BE2C (cell line): Measurements from ENCODE around the gene WDR70. TPM values are rescaled to one million over a fixed set of nuclear protein-coding genes. Genes with fewer than 3 reads are reported as not detected.
"Not testable (repeated sequence)": the region's sequence is repeated elsewhere in the genome, so short reads cannot be mapped to it uniquely, and the experiment has no call there.

Experiments used
- DNase-seq: peaks from one replicate; pipeline ENCODE4 v3.0.0-alpha.2; 2020
- H3K27me3 ChIP-seq: fragments of 250-450 bp; sonication (Bioruptor Pico); 2 replicates; pipeline ENCODE4 v1.5.1; 2020; ENCODE audit warnings: mild to moderate bottlenecking
- H3K36me3 ChIP-seq: fragments of 250-450 bp; sonication (Bioruptor Pico); 2 replicates; pipeline ENCODE4 v1.5.1; 2020; ENCODE audit warnings: mild to moderate bottlenecking
- H3K4me1 ChIP-seq: fragments of 250-450 bp; sonication (Bioruptor Pico); 2 replicates; pipeline ENCODE4 v1.5.1; 2020
- H3K4me3 ChIP-seq: 2 replicates; pipeline ENCODE4 v1.5.1; 2011; ENCODE audit warnings: low read depth, low read length
- H3K9me3 ChIP-seq: fragments of 250-450 bp; sonication (Bioruptor Pico); 2 replicates; pipeline ENCODE4 v1.5.1; 2020
- CTCF ChIP-seq: IDR thresholded peaks from 2 replicates; pipeline ENCODE4 v1.5.1; 2012; ENCODE audit warnings: mild to moderate bottlenecking, low read depth, low read length
- polyA plus RNA-seq: library from polyadenylated mRNA; unstranded; fragments of >200 nt; gene quantifications from one replicate; pipeline ENCODE4 v1.2.1, GENCODE V29; 2012; ENCODE audit warnings: low read depth, missing spikeins; ENCODE audit not compliant: insufficient read length, insufficient read depth

WDR70 gene
- polyA plus RNA-seq, result 42.1 TPM

DNA sequence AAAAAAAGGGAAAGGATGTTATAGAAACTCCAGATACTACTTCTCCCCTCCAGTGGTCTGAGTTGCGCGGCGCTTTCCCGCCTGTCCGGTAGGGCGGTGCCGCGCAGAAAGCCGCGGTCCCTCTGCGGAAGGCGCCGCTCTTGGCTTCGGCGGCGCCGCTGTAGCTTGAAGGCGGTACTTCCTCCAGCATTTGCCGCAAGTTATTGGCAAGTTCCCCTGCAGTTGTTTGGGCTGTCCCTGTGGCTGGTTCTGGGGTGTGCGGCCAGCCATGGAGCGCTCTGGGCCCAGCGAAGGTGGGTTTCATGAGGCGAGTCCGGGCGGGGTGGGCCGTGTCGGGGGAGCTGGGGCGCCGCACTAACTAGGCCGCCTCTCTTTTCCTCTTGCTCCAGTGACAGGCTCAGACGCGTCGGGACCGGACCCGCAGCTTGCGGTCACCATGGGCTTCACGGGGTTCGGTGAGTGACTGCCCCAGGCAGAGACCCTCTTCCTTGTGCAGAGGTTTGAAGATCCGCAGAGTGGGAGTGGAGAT lies at the start of gene WDR70:
WDR70 (plus strand) TSS at position 219 of the 529 bp plus-strand sequence; CDS start at position 269, 50 bp downstream.
- H3K27me3 ChIP-seq, H3K36me3 ChIP-seq: not testable (repeated sequence)
- peak; percentile 67 for TF ChIP-seq CTCF

DNA sequence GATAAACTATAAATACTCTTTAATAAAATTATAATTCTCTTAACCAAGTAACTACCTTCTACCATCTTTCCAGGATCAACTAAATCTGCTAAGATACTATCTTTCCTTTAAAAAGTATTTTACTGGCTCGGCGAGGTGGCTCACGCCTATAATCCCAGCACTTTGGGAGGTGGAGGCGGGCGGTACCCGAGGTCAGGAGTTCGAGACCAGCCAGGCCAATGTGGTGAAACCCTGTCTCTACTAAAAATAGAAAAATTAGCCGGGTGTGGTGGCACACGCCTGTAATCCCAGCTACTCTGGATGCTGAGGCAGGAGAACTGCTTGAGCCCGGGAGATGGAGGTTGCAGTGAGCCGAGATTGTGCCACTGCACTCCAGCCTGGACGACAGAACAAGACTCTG lies 44.4 kb upstream of the WDR70 start:
- not testable (repeated sequence) for H3K27me3 ChIP-seq, DNase-seq, H3K9me3 ChIP-seq, H3K4me3 ChIP-seq, H3K4me1 ChIP-seq
- peaks cover 74% of the 10 kb centered on the region for H3K36me3 ChIP-seq

More for the DNA sequence above, at the start of gene WDR70:
- H3K4me3 ChIP-seq, result peak within 1 kb of the TSS; percentile 83
- peak; percentile 91 for DNase-seq
- H3K9me3 ChIP-seq, H3K4me1 ChIP-seq: not testable (repeated sequence)

GRCh38 chr5:37342741-37343140 lies 36.4 kb upstream of the WDR70 start:
- peaks cover 82% of the 10 kb centered on the region for H3K36me3 ChIP-seq
- not testable (repeated sequence) for H3K4me3 ChIP-seq

DNA sequence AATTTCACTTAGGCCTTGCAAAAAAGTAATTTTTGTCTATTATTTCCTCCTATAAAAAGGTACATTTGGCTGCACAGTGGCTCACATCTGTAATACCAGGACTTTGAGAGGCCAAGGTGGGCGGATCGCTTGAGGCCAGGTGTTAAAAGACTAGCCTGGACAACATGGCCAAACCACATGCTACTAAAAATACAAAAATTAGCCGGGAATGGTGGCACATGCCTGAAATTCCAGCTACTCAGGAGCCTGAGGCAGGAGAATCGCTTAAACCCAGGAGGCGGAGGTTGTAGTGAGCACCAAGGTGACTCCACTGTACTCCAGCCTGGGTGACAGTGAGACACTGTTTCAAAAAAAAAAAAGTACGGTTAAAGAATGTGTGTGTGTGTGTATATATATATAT lies 24.0 kb upstream of the WDR70 start:
- no peak for TF ChIP-seq CTCF
- peaks cover 76% of the 10 kb centered on the region for H3K36me3 ChIP-seq
- H3K4me3 ChIP-seq, result no peak overlapping the region
- H3K4me1 ChIP-seq, result no peaks in the 10 kb centered on the region
- DNase-seq, result no peak
- no peaks in the 10 kb centered on the region for H3K27me3 ChIP-seq
- no peaks in the 10 kb centered on the region for H3K9me3 ChIP-seq

More at GRCh38 chr5:37342741-37343140, 36.4 kb upstream of the WDR70 start:
- not testable (repeated sequence) for DNase-seq, H3K27me3 ChIP-seq, H3K4me1 ChIP-seq, H3K9me3 ChIP-seq

GRCh38 chr5:37370550-37370863 lies 8.6 kb upstream of the WDR70 start:
- no peak for DNase-seq
- TF ChIP-seq CTCF, result no peak
- no peaks in the 10 kb centered on the region for H3K27me3 ChIP-seq

GRCh38 chr5:37370864-37371726 lies 8.0 kb upstream of the WDR70 start, which contains the start of gene NUP155:
NUP155 (minus strand) TSS chr5:37371106; CDS start chr5:37370977, 129 bp downstream.
- Histone ChIP-seq H3K4me3 (peak within 1 kb of the TSS; percentile 100), H3K4me1 (no peaks in the 10 kb centered on the region; the same call in 1 of the 2 replicates), H3K9me3 (no peaks in the 10 kb centered on the region), H3K36me3 (peaks cover 7% of the 10 kb centered on the region), H3K27me3 (no peaks in the 10 kb centered on the region)
- TF ChIP-seq CTCF, result no peak
- DNase-seq, result peak; percentile 93

More at GRCh38 chr5:37370550-37370863, 8.6 kb upstream of the WDR70 start:
- Histone ChIP-seq H3K4me1 (no peaks in the 10 kb centered on the region; the same call in 1 of the 2 replicates), H3K36me3 (peaks cover 10% of the 10 kb centered on the region), H3K9me3 (no peaks in the 10 kb centered on the region), H3K4me3 (peak overlapping the region; percentile 100)

GRCh38 chr5:37375091-37375490 lies 4.0 kb upstream of the WDR70 start:
- no peak overlapping the region for H3K4me3 ChIP-seq
- no peak for TF ChIP-seq CTCF
- H3K27me3 ChIP-seq, result no peaks in the 10 kb centered on the region
- H3K9me3 ChIP-seq, result no peaks in the 10 kb centered on the region
- H3K4me1 ChIP-seq, result no peaks in the 10 kb centered on the region
- H3K36me3 ChIP-seq, result no peaks in the 10 kb centered on the region
- no peak for DNase-seq

- not testable (repeated sequence) for H3K4me1 ChIP-seq
These were observed 1.1 kb upstream of the WDR70 start for GRCh38 chr5:37378066-37378465.

More at GRCh38 chr5:37378066-37378465, 1.1 kb upstream of the WDR70 start:
- not testable (repeated sequence) for H3K36me3 ChIP-seq, H3K9me3 ChIP-seq, H3K27me3 ChIP-seq, H3K4me3 ChIP-seq, DNase-seq
